H54 (cell line): ENCODE data around the gene DNAI2.

Source experiments
- DNase-seq: peaks from one replicate; pipeline ENCODE4 v3.0.0; 2011; ENCODE audit warnings: low spot score, mixed read lengths; ENCODE audit not compliant: insufficient read length
- FAIRE-seq: peaks from 3 replicates; lab custom pipeline; 2011; peaks lifted over from hg19 to GRCh38; lab: Jason Lieb, UNC
- POLR2A ChIP-seq: IDR thresholded peaks from 2 replicates; pipeline ENCODE4 v1.6.1; 2011; ENCODE audit warnings: low read depth, mild to moderate bottlenecking, low read length

Gene DNAI2

DNA sequence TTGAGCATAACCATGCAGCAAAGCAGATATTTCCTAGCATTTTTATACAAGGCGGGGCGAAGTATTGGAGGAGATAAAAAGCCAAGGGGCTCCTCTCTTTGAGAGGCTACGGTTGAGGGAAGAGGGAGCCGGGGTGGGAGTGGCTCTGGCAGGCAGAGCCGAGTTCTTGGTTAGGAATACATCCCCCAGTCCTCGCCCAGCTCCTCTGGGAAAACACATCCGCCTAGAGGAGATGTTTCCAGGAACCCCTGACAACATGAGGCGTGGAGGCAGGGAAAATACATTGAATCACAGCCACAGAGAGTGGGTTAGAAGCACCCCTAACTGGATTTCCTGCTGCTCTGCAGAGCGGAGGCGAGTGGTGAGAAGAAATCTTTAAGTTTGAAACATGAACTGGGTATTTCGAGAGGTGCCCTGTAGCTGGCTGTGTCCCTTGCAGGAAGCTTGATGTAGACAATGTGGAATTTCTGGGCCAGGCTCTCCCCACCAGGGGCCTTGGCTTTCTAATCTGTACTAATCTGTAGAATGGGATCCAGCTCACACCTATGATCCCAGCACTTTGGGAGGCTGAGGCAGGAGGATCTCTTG lies 33.3 kb upstream of the DNAI2 start:
- no peak for TF ChIP-seq POLR2A
- FAIRE-seq (no peak), DNase-seq (no peak)

DNA sequence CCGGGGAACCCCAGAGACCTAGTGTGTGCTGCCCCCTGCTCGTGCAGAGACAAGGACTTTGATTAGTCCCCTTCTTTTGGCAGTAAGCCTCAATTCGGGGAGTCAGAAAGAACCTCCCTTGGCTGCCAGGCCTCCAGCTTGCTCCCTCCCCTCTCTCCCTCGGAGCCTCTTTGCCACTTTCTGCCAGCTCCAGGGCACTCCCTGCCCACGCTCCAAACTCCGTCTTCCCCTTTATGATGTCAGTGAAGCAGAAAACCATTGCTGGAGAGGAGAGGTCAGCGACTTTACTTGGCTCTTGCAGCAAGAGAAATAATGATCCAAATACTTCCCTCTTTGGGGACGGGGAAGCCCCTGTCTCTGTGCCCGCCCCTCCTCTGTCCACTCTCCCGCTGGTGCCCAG lies 32.6 kb upstream of the DNAI2 start:
- DNase-seq (no peak), FAIRE-seq (no peak)
- TF ChIP-seq POLR2A, result no peak

DNA sequence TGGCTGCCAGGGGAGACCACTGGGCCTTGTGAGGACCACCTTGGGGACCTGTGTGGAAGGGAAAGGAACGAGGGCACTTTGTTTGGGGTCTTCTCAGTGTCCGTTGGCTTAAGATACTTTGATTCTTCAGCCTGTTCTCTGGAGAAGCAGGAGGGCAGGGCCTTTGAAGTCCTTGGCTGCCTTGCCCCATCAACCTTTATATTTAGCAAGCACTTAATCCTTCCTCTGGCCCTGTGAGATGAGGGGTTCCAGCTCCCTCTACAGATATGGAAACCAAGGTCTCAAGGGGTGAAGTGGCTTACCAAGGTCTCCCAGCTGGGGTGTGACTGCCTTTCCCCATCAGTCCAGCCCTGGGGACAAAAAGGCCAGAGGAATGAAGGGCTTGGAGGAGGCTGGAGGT lies 32.2 kb upstream of the DNAI2 start:
- no peak for DNase-seq
- TF ChIP-seq POLR2A, result no peak

DNA sequence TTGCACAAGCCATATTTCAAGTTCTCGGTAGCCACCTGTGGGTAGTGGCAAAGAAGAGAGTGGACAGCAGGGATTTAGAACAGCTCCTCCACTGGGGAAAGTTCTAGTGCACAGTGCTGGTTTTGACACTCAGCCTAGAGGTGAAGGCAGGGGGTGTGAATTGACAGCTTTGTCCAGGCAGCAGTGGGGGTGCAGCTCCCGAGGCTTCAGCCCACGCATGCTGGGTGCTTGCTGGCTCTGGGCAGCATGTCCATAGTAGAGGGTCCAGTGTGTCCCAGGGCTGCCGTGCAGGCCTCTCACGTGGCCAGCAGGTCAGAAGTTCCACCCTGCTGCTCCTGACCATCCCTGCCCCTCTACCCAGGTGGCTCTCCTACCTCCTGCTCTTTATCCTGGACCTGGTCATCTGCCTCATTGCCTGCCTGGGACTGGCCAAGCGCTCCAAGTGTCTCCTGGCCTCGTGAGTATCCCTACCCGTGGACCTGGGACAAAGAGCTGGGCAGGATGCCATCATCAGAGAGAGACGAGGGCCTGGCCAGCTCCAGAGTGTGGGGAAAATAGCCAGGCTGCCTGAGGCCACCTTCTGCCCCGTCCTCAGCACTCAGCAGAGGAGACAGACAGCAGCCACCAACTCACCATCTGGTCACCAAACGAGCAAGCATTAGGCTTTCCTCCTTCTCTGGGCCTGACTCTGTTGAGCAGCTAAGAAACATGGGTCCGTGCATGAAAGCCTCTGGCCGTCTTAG lies 30.9 kb upstream of the DNAI2 start:
- no peak for TF ChIP-seq POLR2A
- DNase-seq (no peak), FAIRE-seq (no peak)

More for the DNA sequence above, 32.2 kb upstream of the DNAI2 start:
- FAIRE-seq, result no peak

DNA sequence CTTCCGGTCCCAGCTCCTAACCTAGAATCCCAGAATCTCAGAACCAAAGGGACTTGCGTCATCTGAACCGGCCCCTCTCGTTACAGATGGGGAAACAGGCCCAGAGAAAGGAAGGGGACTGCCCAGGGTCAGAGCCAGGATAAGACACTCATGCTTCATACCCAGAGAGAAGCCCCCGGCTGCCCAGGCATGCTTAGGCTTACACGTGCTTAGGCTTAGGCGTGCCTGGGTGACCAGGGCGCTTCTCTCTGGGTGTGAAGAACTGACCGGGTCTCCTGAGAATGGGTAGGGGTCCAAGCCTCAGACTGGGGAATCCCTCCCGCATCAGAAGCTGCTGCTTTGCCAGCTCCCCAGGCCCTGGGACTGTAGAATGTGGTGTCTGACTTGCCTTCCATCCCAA lies 29.9 kb upstream of the DNAI2 start:
- FAIRE-seq, result no peak
- no peak for DNase-seq
- no peak for TF ChIP-seq POLR2A

DNA sequence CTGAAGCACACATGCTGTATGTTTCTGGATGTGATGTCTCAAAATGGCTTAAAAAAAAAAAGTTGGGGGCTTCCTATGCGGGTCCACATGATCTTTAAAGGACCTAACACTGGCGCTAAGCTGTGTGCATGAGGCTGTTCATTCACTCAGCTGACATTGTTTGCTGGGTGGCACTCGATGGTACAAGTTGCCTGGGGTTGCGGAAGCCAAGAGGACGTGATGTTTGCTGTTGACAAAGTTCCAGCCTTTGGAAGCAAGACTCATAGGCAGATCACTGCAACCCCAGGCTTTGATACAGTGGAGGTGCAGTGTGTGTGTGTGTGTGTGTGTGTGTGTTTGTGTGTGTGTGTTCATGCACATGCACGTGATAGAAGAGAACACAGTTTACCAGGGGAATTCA lies 29.5 kb upstream of the DNAI2 start:
- DNase-seq (no peak), FAIRE-seq (no peak)
- no peak for TF ChIP-seq POLR2A

DNA sequence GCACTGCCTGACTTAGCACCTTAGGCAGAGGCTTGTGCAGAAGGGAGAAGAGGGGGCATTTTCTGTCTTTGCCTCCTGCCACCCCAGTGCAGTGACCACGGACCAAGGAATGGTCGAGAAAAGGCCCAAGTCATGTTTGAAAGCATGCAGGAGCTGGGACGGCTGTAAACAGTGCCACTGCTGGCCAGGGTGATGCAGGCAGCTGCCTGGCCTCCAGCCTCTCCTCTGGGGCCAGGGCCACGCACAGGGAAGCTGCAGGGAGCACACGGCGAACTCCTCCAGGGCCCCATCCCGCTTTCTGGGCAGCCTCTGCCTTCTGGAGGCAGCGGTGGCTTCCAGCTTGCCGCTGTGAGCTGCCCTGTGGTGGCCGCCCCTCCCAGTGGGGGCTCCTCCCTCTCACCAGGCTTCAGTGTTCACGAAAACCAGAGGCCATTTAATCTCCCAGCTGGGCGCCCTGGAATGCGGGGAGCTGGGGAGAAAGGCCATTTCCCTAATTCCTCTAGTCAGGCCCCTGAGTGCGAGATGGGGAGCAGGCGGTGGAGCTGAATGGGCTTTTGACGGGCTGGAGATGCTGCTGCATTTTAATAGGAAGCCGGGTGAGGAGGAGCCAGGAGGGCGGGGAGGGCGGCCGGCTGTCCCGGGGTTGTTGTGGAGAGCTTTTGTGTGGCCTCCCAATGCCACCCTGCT lies 28.7 kb upstream of the DNAI2 start:
- FAIRE-seq (no peak), DNase-seq (no peak)
- no peak for TF ChIP-seq POLR2A

DNA sequence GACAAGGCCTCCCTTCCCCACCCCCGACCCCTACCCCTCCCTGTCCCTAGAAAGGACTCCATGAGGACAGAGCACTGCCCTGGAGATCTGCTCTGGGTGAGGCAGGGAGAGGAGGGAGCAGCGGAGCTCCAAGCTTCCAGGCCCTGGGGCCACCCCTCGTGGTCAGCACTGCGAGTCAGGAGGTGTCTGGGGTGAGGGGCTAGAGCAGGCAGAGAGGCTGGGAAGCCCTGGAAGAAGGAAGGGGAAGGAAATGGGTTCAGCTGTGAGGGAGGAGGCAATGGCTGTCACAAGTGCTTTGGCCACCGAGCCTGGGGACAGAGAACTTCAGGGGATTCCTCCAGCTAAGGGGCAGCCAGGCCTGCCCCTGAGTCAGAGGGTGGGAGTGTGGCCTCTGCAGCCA lies 28.2 kb upstream of the DNAI2 start:
- FAIRE-seq (no peak), DNase-seq (no peak)
- TF ChIP-seq POLR2A, result no peak

DNA sequence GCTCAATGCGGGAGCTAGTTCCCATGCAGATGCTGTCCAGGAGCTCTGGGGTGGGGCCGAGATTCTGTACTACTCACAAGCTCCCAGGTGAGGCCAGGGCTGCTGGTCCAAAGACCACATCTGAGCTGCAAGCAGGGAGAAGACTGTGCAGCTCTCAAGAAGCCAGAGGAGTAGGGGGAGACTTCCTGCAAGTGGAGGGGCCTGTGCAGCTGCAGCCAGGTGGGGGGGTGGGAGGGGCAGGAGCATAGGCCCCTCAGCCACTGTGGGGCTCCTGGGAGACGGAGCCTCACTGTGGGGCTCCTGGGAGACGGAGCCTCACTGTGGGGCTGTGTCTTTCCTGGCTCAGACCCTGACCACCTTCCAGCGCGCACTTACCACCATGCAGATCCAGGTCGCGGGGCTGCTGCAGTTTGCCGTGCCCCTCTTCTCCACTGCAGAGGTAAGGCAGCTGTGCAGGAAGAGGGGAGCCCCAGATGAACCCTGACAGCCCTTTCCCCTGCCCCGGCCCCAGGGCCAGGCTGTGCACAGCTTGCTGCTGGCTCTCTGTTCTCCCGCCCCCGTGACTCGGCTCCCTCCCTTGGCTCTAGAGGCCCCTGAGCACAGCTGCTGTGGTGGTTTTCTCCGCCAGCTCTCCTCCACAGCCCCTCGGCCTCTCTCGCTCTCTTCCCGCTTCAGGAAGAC lies 24.3 kb upstream of the DNAI2 start:
- DNase-seq (no peak), FAIRE-seq (no peak)
- no peak for TF ChIP-seq POLR2A

DNA sequence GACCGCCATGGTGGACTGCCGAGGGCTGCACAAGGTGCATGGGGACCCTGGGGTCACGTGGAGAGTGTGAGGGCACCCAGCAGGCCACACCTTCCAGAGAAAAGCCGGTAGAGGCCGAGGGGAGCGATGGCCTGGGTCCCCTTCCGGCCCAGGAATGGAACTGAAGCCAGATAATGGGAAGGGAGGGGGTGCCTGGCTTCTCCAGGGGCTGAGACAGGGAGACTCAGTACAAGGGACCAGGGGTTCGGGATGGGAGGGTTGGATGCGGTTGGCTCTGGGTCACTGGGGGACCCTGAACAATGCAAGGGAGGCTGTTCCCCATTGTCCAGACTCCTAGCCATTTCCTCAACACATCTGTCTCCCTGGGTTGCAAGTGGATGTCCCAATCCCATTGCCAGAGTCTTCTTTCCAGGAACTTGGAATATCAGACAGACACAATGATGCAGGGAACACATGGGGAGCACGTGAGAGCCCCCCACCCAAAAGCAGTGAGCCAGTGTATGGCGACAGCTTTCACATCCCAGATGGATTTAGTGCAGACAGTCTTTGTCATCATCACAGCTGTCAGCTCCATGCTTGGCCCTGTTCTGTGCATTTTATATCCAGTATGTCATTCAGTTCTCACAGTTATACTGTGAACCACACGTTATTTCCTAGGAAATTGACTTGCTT lies 23.6 kb upstream of the DNAI2 start:
- TF ChIP-seq POLR2A, result no peak
- no peak for FAIRE-seq
- no peak for DNase-seq

DNA sequence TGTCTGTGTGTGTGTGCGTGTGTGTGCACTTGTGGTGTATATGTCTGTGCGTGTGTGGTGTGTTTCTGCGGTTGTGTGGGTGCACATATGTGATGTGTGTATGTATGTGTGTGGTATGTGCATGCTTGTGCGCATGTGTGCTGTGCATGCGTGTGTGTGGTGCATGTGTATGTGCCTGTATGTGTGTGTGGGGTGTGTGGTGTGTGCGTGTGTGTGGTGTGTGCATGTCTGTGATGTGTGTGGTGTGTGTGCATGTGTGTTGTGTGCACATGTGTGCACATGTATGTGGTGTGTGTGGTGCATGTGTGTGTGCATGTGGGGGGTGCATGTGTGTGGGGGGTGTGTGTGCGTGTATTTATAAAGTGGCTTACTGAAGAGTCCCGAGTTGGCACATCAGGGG lies 23.0 kb upstream of the DNAI2 start:
- FAIRE-seq, result no peak
- TF ChIP-seq POLR2A, result no peak
- DNase-seq, result no peak

DNA sequence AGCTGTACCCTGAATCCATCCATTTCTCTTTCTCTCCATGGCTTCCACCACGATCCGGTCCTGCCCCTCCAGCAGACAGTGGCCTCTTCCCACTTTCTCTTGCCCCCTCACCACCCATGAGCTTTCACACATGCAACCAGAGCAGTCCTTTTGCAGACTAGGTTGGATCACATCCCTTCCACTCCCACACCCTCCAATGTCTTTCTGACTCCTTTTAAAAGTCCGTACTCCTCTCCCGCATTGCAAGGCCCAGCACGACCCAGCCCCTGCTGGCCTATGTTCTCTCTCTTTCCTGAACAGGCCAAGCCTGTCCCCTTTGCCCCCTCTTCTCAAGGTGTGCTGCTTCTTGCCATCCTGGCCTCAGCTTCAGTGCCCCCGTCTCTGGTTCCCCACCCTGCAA lies 22.5 kb upstream of the DNAI2 start:
- FAIRE-seq (no peak), DNase-seq (no peak)
- TF ChIP-seq POLR2A, result no peak

DNA sequence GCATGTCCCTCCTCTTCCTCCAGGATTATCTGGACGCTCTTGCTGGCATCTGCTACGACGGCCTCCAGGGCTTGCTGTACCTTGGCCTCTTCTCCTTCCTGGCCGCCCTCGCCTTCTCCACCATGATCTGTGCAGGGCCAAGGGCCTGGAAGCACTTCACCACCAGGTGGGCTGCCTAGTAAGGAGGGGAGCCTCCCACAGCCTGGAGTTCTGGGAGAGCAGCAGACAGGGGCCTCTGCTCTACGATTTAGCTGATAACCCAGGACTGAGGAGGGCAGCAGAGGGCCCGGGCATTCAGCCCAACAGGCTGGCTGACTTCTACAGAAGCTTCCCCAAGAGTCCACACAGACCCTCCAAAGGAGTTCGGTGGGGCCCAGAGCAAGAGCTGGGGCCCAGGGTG lies 21.8 kb upstream of the DNAI2 start:
- DNase-seq (no peak), FAIRE-seq (no peak)
- no peak for TF ChIP-seq POLR2A

DNA sequence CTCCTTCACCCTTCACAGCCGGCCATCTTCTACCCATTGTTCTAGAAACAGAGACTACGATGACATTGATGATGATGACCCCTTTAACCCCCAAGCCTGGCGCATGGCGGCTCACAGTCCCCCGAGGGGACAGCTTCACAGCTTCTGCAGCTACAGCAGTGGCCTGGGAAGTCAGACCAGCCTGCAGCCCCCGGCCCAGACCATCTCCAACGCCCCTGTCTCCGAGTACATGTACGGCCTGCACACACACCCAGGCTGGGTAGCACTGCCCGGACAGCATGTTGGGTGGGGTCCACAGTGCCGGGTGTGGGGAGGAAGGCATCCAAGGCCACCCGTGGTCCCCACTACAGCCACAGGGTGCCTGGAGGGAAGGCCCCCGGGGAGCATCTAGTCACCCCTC lies 21.0 kb upstream of the DNAI2 start:
- TF ChIP-seq POLR2A, result no peak
- DNase-seq (no peak), FAIRE-seq (no peak)
